Daoy (cell line): ENCODE results near the gene ACR. TPM values are rescaled to one million over a fixed set of nuclear protein-coding genes. Genes with fewer than 3 reads are reported as not detected.

Experiments used
- DNase-seq: peaks from one replicate; pipeline ENCODE4 v3.0.0-alpha.2; 2015; ENCODE audit warnings: low read depth
- total RNA-seq: library from RNA; depleted of rRNA; stranded (reverse); fragments of >200 nt; shearing (Covaris generic); gene quantifications from 2 replicates; pipeline ENCODE4 v1.2.3, GENCODE V29; 2014

Gene ACR
- total RNA-seq, 1 experiment from 2014 or later, result not detected

GRCh38 chr22:50717709-50718351, 20.2 kb upstream of the ACR start:
- no peak for DNase-seq

DNA sequence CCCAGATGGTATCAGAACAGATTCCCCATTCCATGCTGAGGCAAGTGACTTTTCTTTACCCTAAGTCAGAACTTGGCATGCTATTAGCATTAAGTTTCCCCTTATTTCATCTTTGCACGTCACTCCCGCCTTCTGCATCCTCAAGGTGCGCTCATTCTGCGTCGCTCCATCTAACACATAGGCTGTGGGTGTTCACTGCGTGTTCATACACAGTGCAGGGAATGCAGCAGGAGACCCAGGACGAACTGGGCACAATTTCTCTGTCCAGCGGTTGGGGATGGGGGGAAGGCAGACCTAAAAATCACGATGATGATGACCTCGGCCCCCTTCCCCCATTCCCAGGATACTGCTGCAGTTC, 19.7 kb upstream of the ACR start:
- no peak for DNase-seq

- no peak for DNase-seq
Measured at GRCh38 chr22:50719814-50720300, 18.1 kb upstream of the ACR start.

DNA sequence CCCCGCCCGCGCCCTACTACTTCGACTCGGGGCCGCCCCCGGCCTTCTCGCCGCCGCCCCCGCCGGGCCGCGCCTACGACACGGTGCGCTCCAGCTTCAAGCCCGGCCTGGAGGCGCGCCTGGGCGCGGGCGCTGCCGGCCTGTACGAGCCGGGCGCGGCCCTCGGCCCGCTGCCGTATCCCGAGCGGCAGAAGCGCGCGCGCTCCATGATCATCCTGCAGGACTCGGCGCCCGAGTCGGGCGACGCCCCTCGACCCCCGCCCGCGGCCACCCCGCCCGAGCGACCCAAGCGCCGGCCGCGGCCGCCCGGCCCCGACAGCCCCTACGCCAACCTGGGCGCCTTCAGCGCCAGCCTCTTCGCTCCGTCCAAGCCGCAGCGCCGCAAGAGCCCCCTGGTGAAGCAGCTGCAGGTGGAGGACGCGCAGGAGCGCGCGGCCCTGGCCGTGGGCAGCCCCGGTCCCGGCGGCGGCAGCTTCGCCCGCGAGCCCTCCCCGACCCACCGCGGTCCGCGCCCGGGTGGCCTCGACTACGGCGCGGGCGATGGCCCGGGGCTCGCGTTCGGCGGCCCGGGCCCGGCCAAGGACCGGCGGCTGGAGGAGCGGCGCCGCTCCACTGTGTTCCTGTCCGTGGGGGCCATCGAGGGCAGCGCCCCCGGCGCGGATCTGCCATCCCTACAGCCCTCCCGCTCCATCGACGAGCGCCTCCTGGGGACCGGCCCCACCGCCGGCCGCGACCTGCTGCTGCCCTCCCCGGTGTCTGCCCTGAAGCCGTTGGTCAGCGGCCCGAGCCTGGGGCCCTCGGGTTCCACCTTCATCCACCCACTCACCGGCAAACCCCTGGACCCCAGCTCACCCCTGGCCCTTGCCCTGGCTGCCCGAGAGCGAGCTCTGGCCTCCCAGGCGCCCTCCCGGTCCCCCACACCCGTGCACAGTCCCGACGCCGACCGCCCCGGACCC, 17.4 kb upstream of the ACR start:
- DNase-seq, result no peak

DNA sequence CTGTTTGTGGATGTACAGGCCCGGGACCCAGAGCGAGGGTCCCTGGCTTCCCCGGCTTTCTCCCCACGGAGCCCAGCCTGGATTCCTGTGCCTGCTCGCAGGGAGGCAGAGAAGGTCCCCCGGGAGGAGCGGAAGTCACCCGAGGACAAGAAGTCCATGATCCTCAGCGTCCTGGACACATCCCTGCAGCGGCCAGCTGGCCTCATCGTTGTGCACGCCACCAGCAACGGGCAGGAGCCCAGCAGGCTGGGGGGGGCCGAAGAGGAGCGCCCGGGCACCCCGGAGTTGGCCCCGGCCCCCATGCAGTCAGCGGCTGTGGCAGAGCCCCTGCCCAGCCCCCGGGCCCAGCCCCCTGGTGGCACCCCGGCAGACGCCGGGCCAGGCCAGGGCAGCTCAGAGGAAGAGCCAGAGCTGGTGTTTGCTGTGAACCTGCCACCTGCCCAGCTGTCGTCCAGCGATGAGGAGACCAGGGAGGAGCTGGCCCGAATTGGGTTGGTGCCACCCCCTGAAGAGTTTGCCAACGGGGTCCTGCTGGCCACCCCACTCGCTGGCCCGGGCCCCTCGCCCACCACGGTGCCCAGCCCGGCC, 16.7 kb upstream of the ACR start:
- no peak for DNase-seq

DNA sequence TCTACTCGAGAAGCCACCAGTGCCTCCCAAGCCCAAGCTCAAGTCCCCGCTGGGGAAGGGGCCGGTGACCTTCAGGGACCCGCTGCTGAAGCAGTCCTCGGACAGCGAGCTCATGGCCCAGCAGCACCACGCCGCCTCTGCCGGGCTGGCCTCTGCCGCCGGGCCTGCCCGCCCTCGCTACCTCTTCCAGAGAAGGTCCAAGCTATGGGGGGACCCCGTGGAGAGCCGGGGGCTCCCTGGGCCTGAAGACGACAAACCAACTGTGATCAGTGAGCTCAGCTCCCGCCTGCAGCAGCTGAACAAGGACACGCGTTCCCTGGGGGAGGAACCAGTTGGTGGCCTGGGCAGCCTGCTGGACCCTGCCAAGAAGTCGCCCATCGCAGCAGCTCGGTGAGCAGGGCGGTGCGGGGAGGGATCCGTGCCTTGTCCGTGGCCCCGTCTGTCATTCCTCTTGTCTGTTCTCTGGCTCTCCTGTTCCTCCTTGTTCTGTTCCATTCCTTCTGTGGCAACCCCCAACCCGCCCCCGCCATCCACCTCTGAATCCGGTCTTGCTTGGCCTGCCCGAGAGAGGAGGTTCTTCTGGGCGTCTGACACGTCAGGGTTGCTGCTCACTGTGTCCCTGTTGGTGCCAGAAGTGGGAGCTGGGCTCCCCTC, 15.8 kb upstream of the ACR start:
- DNase-seq, result no peak

DNA sequence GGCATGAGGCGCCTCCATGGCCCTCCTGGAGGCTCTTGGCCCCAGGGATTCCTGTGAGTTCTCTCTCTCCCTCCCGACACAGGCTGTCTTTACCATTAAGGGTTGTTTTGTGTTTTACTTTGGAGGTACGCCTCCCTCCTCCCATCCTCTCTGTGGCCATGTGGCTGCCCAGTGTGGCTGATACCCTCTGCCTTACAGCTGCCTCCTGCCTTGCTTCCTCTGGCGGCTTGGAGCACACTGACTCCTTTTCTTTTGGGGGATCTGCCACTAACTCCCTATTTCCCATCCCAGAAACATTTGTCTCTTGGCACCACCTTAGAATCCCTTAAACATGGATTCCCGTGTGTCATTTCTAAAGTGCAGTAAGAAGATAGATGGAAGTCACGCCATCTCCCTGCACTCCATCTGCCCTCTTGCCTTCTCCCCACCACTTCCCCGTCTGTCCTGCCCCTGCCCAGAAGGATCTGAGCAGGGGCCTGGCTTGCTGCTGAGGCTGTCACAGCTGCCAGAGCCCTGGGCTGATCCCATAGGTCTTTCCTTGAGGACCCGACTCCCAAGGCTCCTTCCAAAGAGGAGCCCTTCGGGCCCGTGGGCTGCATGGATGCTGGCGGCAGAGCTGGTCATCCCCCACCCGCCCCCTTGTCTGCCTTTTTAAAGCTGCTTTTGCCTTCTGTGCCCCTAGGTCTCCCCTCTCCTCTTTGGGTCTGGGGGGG, 15.1 kb upstream of the ACR start:
- DNase-seq, result no peak

DNA sequence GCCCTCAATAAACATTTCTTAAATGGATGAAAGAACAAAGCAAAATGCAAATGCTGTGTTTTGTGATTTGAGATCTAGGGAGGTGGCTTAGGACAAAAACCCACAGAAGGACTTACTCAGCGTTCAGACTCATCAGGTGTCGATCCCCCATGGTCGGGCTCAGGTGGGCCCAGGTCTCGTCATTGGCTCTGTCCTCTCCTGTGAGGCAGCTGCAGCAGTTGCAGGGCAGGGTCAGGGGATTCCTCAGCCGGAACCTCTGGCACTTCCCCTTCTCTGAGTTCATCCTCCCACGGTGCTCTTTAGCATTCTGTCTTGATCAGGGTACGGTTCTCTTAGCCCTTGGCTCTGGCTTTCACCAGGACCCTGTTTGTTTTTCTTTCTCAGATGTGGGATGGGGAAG, 14.0 kb upstream of the ACR start:
- DNase-seq, result no peak

- DNase-seq, result no peak
Measured at GRCh38 chr22:50724616-50725015, 13.4 kb upstream of the ACR start.

DNA sequence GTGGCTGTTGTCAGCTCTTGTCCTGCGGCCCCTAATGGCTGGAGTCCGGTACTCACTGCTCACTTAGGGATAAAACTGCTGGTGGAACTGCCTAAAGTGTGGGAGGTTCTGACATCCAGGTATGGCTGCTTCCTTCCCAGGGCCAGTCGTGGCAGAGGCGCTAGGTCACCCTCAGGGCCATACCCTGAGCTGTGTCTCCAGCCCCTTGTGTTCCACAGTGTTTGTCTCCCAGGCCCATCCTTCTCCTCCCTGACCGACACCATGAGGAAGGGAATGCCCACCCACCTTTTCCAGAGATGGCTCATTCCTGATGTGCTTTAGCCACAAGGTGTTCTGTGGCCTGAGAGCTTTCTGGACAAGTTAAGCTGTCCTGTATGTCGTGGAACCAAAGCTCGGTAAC, 12.4 kb upstream of the ACR start:
- DNase-seq, result no peak

GRCh38 chr22:50726643-50727340, 11.2 kb upstream of the ACR start:
- no peak for DNase-seq

DNA sequence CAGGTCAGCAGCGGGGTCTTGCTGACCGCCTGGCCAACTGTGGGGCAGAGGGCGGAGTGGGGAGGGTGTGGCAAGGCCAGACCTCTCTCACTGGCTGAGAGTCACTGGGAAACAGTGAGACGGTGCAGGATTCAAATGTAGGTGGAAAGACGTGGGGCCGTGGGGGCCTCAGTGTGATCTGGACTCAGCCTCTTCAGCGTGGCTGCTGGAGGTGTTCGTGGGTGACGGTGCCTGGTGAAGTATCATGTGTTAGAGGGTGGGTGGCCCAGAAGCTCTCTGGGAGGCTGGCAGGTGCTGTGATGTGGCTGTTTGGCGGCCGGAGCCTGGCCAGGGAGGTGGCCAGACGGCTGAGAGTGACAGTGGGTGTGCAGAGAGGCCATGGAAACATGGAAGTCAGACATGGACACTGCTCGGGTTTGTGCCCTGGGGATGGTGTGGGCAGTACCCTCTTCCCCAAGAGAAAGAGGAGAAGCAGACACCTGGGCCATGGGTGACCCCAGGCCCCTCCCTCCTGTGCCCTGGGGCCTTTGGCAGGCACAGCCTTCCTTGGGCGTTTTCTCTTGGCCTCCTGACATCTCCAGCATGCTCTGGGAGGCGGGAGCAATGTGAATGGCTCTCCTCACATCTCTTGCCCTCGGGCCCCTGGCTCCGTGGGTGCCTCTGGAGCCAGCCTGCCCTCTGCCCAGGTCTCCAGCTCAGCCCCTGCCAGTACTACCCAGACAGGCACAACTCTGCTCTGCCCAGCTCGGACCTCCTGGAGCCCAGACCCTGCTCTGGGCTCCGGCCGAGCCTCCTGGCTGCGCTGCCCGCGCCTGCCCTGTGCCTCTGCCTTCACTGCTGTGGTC, 10.1 kb upstream of the ACR start:
- DNase-seq, result no peak

DNA sequence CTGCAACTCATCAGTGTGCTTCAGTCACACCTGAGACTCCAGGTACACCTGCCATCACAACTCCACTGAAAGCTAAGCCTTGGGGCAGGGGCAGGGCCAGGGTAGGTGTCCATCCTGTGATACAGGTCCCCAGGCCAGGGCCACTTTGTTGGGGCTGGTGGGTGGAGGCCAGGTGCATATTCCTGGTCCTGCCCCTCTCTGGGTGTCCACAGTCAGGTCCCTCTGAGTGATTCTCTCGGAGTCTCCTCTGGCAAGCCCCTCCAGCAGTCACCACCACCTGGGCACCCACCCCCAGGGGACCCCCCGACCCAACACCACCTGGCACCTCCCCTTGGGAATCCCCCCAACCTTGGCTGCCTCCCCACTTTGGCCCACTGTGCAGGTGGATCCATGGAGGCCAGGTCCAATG, 9.5 kb upstream of the ACR start:
- DNase-seq, result no peak

GRCh38 chr22:50729391-50730012, 8.5 kb upstream of the ACR start:
- no peak for DNase-seq

GRCh38 chr22:50730013-50730891, 7.8 kb upstream of the ACR start:
- no peak for DNase-seq

GRCh38 chr22:50730941-50731661, 6.9 kb upstream of the ACR start:
- no peak for DNase-seq

DNA sequence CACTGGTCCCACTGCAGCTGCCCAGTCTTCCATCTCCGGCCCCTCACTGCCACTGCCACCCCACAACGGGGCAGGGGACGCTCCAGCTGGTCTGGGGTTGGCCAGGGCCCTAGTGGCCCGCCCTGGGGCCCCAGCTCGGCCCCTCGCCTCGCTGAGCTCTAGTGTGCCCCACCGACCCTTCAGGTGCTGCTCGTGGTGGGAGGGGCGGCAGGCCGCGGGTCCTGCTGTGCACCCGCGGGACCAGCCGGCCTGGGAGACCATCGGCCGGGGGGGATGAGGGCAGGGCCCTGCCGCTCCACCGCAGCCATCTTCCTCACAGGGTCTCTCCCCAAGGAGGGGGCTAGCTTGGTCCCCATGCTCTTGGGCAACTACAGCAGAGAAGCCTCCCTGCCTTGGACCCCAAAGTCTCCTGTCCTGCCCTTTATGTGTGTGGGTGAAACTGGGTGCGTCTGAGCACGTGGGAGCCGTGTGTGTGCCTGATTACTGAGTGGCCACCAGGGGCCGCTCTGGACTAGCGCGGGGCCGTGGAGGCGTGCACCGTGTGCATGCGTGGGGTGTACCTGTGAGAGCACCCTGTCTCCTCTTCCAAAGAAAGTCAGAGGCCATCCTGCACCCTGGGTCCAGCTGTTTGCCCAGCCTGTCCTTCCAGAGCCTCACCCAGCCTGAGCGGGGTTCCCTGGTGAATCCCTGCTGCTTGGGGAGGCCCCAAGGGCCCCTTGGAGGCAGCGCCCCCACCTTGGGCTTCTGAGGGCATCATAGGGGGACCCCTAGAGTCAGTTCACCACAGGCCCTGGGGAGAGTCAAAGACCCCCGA, 6.0 kb upstream of the ACR start:
- DNase-seq, result peak; percentile 48
